NCI-H1092 (cell line): ENCODE data around the gene KLF11.

ENCODE experiments used
- DNase-seq: peaks from one replicate; lab custom pipeline; 2025; lab: John Stamatoyannopoulos, UW

KLF11 gene

DNA sequence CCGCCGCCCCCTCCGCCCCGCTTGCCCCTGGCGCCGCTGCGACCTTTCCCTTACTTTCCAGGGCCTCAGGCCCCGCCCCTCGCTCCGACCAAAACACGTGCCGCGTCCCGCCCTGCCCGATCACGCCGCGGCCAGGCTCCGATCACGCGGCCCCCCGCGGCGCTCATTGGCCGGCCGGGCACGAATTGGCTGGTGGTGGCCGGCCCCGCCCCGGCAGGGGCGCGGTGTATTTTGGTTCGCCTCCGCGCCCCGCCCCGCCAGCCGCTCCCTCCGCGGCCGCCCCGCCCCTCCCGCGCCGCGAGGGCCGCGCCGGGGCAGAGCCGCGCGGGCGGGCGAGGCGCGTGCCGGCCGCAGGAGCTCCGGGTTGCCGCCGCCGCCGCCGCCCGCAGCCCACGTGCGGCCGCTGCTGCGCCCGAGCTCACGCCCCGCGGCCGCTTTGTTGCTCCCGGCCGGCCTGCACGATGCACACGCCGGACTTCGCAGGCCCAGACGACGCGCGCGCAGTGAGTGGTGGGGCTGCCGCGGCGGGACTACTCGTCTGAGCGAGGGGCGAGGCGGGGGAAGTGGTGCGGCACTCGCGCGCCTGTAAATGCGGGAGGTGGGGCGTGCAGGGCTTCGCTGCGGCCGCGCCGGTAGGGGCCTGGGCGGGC lies at the start of gene KLF11:
KLF11 (plus strand) TSS at position 295 of the 650 bp plus-strand sequence; CDS start at position 462, 167 bp downstream.
- DNase-seq = peak; percentile 72

DNA sequence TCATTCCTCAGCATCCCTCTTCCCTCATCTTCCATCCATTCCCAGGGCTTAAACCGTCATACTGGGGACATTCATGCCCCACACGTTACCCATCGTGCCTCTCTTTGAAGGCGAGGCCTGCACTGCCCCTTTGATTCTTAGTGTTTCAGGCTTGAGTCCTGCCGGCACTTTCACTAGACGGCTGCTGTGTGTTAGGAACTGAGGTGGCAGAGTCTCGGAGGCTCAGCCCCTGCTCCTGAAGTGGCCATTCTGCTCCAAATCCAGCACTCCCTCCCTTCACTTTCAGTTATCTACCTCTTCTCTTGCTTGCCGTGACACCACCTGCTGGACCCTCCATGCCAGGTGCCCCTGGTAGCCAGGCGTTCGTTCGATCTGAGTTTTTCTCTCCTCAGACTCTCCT lies 48.9 kb upstream of the KLF11 start:
- no peak for DNase-seq

DNA sequence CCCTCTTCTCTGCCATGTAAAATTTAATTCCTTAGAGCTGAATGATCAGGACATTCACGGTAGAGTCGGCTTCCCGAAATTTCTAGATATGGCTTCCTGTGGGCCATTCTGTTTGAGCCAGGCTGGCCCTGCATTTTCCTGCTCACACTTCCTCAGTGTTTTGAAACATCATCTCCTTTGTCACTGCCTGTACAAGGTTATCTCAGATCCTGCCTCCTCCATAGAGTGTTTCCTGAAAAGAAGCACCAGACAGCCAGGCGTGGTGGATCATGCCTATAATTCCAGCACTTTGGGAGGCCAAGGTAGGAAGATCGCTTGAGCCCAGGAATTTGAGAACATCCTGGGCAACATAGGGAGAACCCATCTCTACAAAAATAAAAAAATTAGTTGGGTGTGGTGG lies 48.3 kb upstream of the KLF11 start:
- DNase-seq = no peak

DNA sequence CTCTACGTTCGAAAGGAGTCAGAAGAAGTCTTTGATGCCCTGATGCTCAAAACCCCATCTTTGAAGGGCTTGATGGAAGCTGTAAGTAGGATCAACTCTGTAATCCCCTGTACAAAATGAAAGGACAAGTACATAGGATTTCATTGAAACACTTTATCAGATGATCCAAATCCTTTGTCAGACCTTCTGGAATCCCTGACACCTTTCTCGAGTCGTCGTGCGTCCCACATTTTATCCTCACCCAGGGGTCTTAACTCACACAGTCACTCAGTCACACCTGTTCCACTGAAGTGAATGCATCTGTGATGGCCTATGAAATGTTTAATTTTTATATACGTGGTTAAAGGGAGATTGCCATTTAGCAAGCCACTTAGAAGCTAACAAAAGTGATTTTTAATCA lies 47.0 kb upstream of the KLF11 start:
- DNase-seq = no peak

DNA sequence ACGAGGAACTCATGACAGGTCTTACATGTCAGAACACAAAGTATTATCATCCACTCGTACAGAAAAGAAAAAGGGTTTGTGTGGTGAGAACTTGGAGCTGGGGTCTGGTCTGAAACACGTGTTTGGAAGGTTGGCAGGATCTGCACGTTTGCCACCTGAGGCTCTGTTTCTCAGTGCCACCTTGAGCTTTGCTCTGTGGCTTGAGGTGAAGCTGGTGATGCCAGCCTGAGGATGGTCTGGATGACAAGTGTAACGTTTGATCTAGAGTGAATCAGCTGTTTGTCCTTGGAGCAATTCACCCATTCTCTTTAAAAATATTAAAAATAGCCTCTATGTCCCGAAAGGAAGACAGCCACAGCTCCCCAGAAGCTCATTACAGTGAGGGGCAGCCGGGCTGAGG lies 45.4 kb upstream of the KLF11 start:
- no peak for DNase-seq

DNA sequence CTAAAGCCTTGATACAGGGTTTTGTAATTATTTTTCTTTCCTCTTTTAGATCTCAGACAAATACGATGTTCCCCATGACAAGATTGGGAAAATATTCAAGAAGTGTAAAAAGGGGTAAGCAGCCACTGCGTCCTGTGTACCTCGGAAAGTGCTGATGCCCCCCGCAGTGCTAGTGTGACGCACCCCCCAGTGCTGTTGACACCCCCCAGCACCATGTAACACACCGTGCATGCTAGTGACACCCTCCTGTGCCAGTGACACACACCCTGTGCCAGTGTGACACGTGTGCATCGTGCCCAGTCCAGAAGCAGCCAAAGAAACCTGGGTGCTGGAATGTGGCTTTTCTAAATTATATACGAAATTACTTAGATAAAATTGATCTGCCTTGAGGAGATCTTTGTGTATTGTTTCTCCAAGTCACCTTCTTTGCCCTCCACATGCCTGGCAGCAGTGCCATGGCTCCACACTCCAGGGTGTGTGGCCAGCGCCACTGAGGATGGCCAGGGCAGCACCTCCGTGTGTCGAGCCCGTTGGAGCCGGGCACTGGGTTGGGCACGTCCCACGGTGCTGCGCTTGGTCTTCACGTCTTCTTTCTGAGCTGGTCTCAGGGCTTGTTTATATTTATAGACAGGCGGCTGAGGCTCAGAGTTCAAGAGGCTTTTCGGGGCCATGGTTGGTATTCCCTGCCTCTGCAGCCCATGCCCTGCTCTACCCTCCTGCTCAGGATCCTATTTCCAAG lies 44.3 kb upstream of the KLF11 start:
- DNase-seq = no peak

DNA sequence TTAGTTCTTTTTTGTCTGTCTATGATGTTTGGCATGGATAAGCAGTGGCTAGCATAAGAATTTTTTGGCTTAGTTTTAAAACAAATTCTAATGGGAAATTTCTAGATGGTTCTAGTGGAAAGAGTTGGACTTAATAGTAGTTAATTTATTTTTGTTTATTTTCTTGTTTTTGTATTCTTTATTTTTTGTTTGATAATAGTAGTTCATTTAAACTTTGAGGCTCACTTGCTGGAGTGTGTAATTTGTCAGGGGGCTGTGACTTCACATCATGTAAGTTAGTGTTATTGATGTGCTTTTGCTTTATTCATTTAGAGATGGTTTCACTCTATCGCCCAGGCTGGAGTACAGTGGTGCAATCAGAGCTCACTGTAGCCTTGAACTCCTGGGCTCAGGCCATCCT lies 43.7 kb upstream of the KLF11 start:
- no peak for DNase-seq

DNA sequence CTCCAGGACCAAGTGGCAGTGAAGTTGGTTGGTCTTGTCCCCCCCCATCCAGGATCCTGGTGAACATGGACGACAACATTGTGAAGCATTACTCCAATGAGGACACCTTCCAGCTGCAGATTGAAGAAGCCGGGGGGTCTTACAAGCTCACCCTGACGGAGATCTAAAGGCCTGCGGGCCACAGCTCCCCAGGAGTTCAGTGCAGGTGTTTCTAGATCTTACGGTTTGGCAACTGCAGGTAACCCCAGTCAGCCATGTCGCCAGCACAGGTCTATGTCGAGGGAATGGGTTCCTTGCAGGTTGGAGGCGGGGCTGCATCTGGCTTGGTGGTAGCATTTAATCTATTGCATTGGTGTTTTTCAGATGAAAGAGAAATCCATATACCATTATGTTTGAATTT lies 42.8 kb upstream of the KLF11 start:
- DNase-seq = no peak

DNA sequence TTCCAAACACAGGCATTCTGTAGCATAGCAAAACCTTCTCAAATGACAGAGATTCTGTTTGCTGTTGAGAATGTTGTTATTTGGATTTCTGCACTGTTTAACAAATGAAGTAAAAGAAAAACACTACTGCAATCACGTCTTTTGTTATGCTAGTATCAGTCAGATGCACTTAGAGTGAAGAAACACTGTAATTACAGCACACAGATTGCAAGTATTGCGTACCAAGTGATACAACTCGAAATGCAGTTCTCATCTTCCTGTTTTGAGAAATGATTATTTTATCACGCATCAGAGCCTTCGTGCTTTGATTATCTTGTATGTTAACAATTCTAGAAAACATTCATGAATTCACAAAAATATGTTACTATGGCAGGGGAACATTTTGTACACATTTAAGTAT lies 41.8 kb upstream of the KLF11 start:
- no peak for DNase-seq

DNA sequence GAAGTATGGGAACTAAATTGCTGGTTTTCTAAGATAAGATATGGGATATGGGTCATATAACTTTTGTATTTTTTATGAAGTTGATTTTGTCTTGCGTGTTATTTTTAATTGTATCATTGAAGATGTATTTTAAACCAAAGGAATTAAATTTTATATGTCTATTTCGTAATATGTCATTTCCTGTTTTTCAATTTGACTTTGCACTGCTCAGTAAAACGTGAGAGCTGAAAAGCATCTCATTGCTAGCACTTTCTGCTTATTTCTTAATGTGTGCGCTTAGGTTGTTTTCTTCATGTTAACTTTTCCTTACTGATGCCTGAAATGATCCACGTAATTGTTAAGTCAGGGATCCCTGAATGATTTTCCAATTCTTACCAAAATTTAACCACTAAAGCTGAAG lies 41.2 kb upstream of the KLF11 start:
- DNase-seq = no peak

DNA sequence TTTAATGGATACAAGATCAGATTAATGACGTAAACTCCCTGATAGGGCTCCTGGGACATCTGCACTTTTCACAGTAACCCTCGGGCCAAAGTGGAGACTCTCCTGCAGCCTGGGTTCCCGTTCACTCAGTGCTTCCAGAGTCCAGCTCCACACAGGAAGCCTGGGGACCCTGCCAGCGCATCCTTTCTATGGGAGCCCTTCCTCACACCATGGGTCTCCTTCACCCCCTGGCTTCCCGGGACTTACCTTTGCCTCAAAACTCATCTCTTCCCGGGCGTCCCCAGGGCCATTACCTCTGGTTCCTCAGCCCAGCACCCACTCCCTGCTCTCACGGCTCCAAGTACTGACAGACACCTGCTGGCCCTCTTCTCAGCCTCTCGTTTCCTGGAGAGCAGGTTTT lies 40.7 kb upstream of the KLF11 start:
- DNase-seq = no peak

DNA sequence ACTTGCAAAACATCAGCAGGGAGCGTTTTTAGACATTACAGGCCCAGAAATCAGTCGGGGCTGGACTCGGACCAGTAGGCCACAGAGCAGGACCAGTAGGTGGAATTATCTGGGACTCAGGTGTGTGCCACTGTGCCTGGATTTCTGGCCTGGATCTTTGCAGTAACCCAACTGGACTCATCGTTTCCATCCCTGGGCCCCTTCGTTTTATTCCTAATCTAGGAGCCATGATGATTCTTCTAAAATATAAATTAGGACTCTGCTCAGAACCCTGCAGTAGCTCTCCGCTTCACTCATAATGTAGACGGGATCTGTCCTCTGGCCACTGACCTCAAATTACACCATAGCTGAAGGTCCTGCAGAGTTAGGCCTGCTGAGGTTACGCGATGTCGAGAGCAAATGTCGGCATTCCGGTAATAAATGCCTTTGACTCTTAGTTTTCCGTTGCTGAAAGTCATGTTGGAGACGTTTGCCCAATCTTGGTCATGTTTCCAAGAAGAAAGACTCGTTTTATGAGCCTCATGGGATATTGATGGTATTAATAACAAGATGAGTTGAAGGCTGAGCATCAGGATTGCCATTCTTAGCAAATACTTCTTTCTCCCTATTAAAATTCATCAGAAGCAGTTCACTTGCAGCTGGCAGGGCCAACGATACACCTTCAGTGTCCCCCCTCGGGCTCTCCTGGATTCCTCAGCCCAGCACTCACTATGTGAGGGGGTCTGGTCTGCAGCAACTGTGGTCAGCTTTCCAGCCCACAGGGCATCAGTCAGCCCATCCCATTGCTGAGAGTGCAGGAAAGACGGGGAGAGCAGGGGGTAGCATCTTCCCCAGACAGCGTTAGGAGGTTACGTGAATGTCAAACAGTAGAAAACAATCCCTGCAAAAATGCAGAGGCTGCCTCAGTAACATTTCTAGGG lies 39.9 kb upstream of the KLF11 start:
- DNase-seq = no peak

DNA sequence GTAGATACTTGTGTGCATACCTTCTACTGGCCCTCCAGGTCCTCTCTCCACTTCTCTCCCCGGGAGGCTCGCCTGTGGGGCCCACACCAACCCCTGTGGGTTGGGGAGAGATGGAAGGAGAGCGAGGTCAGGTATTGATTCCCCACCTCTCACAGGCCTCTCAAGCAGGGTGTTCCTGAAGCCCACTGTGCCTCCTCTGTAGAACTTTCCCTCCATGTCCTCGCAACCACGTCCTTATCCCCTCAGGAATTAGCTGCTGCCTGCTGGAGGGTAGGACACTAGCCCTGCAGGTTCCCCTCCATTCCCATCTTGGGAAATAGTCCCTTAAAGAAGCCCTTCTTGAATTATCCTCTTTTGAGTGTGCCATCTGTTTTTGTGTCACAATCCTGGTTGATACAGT lies 38.9 kb upstream of the KLF11 start:
- DNase-seq = no peak

DNA sequence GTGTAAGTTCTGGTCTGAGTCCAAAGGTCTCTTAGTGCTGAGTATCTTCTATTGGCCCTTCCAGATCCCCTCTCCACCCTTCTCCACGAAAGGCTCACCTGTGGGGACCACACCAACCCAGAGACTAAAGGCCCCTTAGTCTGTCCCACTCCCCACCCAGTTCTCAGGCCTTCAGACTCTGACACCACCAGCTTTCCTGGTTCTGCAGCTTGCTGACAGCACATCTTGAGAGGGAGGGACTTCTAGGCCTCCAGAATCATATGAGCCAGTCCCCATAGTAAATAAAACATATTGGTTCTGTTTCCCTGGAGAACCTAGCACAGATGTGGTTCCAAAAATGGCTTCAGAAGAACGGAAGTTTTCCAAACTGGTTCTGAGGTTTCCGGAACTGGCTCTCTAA lies 38.5 kb upstream of the KLF11 start:
- no peak for DNase-seq

DNA sequence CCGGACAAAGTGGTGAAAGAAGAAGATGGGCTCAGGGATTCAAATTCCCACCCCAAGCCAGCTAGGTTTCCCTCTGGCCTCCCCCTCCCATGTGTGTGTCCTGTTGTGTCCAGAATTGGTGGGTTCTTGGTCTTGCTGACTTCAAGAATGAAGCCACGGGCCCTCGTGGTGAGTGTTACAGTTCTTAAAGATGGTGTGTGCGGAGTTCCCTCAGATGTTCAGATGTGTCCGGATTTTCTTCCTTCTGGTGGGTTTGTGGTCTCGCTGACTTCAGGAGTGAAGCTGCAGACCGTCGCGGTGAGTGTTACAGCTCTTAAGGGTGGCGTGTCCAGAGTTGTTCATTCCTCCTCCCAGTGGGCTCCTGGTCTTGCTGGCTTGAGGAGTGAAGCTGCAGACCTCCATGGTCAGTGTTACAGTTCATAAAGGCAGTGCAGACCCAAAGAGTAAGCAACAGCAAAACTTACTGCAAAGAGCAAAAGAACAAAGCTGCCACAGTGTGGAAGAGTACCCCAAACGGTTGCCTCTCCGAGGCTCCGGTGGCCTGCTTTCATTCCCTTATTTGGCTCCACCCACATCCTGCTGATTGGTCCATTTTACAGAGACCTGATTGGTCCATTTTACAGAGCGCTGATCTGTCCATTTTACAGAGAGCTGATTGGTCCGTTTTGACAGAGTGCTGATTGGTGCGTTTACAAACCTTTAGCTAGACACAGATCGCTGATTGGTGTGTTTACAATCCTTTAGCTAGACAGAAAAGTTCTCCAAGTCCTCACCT lies 37.7 kb upstream of the KLF11 start:
- no peak for DNase-seq

DNA sequence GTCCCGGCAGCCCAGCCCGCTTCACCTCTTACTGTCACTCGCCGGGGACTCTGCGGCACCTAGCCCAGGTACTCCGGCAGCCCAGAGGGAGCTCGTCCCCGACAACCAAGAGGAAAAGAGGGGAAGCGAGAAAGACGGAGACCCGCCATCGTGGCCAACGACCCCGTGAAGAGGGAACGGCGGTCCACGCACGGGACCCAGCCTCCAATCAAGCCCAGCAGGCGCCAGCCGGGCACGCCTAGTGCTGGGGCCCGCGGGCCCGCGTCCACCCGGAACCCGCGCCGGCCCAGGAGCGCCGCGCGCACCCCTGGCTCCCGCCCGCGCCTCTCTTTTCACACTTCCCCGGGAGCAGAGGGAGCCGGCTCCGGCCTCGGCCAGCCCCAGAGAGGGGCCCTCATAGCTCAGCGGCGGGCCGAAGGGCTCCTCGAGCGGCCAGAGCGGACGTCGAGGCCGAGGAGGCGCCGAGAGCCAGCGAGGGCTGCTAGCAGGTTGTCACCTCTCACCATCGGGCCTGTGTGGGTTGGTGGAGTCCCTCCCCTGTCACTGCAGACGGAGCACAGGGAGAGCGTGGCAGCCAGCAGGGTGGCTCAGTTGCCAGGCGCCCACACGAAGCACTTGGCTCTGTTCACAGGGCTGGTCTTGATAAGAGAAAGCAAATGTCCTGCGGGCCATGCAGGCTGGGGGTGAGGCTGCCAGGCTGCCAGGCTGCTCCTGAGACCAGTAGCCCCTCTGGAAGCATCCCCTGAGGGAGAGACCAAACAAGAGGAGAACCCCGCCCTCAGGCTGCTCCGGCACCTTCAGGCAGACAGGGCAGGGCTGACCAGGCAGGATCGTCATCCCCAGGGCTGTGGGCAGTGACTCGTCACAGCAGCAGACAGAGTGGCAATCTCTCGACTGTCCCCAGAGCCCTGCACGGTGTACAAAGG lies 36.9 kb upstream of the KLF11 start:
- peak; percentile 7 for DNase-seq

DNA sequence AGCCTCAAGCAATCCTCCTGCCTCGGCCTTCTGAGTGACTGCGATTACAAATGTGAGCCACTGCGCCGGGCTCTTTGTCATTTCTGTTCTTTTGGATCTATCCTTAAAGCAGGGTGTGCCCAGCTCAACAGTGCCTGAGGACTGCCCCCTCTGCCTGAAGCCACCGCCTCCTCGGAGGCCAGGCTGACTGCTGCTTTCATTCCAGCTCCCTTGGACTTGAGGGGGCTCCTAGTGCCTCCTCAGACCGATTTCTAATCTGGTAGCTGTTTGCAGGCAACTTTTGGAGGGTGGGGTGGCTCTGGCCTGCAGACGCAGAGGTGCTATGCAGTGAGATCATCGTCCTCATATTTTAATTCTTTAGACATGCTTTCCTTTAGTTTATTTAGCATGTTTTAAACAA lies 35.9 kb upstream of the KLF11 start:
- DNase-seq = no peak

DNA sequence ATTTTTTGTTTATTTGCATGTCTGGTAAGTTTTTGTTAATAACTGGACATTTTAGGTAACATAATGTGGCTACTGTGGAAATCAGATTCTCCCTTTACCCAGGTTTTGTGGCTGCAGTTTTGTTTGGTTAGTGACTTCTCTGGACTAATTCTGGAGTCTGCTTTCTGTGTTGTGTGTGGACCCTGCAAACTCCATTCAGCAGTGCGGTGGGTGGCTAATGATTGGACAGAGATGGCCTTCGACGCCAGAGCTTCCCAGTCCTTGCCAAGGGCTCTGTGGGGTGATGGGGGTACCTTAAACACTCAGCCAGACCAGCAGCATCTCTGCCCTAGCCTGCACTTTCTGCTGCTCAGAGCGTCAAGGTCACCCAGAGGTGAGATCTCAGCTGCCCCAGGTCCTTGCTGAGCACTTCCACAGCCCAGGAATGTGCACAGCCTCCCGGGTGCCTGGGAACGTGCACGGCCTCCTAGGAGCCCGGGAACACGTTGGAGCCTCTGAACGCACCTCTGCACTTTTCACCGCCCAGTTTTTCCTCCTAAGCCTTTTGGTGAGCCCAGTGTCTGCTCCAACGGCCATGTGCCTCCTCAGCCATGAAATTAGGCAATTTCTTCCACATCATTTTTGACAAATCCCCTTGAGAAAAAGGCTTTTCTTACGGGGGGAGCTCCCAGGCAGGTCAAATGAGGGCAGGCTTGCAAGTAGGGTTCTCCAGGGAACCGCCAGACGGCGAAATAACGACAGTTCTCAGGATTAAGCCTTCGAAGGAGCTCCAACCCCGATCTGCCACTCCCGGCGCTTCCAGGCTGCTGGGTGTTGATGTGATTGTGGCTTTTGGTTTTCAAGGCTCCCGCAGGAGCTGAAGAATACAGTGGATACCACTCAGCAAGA lies 35.2 kb upstream of the KLF11 start:
- DNase-seq = no peak

DNA sequence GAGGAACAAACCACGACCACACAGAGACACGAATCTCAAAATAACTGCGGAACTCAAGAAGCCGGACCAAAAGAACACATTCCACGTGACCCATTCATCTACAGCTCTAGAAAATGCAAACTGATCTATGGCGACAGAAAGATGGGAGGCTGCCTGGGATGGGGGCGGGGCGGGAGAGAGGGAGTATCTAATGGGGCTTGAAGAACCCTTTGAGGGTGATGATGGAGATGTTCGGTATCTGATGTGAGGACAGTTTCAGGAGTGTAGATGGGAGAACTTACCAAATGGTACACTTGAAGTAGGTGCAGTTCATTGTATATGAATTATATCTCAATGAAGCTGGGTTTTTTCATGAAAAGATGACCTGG lies 34.6 kb upstream of the KLF11 start:
- DNase-seq = no peak

DNA sequence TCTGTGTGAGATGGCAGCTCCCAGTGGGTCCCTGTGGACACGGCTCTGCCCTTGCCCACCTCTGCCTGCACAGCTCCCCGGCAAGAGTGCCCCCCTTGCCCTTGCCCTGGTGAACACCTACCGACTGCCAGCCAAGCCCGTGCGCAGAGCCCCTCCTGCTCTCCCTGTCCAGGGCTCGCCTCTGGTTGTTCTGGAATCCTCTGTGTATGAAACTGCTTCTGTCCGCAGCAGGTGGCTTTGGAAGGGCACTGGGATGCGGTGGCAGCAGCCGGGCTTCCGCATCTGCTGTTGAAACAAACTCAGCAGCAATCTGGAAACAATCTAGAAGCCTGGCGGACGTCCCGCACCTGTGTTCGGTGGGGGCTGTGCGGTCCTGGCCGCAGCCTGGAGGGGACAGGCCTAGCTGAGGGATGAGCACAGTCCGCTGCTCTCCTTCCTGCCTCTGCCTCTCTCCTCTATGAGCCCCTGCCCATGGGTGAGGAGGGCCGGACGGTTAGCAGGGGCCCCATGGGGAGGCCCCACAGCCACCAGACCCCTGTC lies 34.0 kb upstream of the KLF11 start:
- no peak for DNase-seq
